Stimulated activated CD4-positive, alpha-beta T cell treated with anti-CD3 and anti-CD28 coated beads, TNF-alpha, amount 100 ng/mL, for 4 hours (primary cell): ENCODE results near the gene B4GALT4.
"Not testable (repeated sequence)": the region's sequence is repeated elsewhere in the genome, so short reads cannot be mapped to it uniquely, and the experiment has no call there.

Experiments used
- DNase-seq, 3 experiments: peaks; one replicate each; pipeline ENCODE4 v3.0.0-alpha.2; 2020; ENCODE audit warnings: low read depth in 3 of 3

B4GALT4 gene

GRCh38 chr3:119205209-119205608, 35.5 kb downstream of the B4GALT4 start:
- DNase-seq: no peak

DNA sequence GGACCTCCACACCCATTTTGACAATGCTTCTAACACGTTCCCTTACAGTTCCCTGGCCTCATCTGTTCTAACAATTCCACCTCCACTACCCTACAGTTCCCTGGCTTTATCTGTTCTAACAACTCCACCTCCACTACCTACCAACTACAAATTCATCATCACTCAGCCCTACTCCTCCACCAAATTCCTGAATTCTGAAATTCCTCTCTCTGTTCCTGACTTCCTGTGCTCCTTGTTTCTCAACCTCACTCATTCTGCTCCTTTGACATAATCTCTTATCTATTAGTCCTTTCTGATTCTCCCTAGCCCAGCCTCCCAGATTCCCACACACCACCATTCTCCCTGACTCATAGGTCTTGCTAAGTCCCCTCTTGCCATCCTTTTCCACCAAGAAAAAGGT, 44.8 kb downstream of the B4GALT4 start:
- no peak for DNase-seq

DNA sequence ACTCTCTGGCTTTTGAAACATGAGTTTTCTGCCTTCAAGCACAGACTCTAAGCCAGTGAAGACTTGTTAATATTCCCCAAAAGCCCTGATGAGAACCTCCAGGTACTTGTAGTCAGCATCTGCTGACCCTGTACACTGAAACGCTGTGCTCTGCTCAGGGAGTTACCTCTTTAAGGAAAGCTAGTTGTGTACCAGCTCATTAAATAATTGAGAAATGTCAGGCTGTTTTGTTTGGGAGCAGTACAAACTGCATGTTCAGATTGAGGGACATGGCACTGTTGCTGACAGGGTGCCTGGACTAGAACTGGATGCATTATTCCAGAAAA, 45.6 kb downstream of the B4GALT4 start:
- DNase-seq: no peak

DNA sequence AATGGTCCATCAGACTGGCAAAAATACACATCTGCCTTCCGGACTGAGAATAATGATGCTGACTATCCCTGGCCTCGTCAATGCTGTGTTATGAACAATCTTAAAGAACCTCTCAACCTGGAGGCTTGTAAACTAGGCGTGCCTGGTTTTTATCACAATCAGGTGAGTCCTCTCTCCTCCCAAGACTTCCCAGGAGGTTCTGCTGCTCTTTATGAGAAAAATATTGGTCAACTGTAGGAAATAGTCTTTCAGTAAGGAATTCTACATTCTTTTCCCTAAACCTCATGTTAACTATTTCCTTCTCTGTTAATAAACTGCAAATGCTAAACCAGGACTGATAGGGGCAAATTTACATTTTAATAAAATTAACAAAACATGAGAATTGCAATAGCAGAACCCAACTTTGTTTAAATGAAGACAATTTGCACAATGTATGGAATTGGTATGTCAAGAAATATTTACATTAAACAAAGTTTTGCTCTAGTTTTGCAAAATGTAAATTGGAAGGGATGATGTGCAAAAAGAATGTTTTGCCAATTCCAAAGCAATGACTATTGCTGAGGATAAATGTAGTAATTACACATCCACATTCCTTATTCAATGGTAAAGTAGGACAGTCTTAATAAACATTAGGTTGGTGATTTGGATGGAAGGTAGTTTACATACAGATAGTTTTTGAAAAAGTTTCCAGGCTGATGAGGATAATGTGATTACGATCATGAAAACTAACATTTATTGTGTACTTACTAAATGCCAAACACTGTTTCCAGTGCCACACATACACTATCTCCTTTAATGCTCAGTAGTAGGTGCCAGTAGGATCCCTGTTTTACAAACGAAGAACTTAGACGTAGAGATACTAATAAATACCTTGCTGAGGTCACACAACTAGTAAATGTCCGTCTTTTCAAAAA, 46.2 kb downstream of the B4GALT4 start:
- DNase-seq: no peak

DNA sequence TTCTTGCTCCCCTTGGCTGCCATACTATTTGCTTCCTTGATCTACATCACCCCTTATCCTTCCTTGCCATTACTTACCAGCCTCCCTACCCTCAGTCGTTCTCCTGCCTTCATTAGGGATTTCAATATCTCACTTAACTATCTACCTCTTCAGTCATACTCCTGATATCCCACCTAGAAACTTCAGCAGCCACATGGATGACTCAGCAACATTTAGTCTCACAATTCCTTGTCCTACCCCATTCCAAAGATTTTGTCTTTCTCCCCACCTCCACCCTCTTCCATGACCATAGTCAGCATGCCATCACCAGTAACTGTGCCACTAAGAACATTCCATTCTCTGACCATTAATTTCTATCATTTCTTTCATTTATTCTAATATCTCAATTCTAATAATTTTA, 48.9 kb downstream of the B4GALT4 start:
- DNase-seq: no peak

DNA sequence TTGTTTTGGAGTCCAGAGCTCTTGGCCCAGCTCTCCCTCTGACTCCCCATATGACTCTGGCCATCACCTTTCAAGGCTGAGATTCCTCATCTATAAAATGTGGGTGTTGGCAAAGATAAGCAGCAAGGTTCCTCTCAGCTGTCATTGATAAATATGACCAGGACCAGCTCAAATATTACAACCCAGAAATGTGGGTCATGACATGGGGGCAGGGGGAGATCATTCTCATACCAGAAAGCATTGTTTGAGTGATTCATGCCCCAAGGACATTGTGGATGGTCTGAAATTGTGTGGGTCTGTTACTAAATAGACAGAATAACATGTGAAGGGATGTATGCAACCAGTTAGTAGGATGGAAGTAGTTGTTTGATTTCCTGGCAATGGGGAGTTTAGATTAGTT, 53.4 kb downstream of the B4GALT4 start:
- no peak for DNase-seq

- no peak for DNase-seq
Observed at GRCh38 chr3:119184796-119185570, 55.7 kb downstream of the B4GALT4 start.

DNA sequence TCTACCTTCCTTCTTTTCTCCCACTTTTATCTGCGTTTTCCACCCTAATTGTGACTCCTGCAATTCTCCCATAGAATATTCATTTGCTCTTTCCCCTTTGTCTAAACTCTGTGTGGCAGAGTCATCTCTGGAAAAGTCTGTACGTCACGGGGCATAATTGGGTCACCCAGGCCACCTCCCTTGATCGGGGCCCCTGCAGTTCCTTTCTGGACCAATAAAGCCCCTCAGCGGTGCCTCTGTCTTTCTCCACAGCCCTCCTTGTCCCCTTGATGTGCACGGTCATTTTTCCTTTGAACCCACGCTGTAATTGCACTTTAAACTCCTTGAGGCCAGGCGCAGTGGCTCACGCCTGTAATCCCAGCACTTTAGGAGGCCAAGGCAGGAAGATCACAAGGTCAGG, 56.6 kb downstream of the B4GALT4 start:
- no peak for DNase-seq

DNA sequence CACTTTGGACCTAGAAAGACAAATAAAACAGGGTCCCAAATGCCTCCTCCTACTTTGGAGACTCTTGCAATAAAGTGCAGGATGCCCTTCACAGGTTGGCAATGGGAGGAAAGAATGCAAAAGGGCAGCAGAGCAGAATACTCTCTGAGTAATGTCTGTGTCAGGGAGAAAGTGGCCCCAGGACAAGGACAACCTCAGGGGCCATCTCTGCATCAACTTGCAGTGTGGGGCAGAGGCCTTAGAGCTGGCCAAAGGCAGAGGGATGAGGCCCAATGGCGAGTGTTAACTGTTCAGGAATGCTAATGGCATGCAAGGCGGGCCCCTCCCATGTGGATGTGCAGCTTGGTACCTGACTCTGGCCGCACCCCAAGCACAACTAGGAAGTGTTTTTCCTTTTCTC, 58.9 kb downstream of the B4GALT4 start:
- no peak for DNase-seq

GRCh38 chr3:119177321-119177720, 63.4 kb downstream of the B4GALT4 start:
- DNase-seq: no peak

DNA sequence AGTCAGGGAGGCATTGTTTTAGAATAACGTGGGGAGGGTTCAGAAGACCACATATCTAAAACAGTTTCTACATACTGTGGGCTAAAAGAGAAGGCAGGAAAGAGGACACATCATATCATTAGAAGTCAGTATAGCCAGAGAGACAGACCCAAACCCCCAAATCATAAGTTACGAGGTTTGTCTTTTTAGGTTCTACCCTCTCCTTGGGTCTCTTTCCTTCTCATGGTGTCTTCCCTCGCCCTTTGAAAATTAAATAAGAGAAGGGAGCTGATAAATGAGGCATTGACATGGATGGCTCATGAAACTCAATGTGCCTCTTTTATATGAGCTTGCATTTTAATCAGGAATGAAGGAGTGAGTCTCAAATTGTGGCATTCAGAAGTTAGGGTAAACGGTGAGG, 63.9 kb downstream of the B4GALT4 start:
- DNase-seq: no peak

- DNase-seq: no peak
Observed at GRCh38 chr3:119175872-119176756, 64.6 kb downstream of the B4GALT4 start.

GRCh38 chr3:119173325-119173724, 67.4 kb downstream of the B4GALT4 start, which contains the start of gene UPK1B:
UPK1B (plus strand) TSS chr3:119173598; CDS start chr3:119186742, 13,144 bp downstream.
- no peak for DNase-seq

- DNase-seq: no peak
Observed at GRCh38 chr3:119170821-119171220, 69.9 kb downstream of the B4GALT4 start.

GRCh38 chr3:119164745-119165144, 75.9 kb downstream of the B4GALT4 start:
- not testable (repeated sequence) for DNase-seq
